Fibroblast of lung (primary cell): ENCODE results near the gene S100A5. TPM values are rescaled to one million over a fixed set of nuclear protein-coding genes. Genes with fewer than 3 reads are reported as not detected.

Experiments
- DNase-seq, 2 donors: peaks; one replicate each; pipeline versions ENCODE4 v3.0.0 to v3.0.0-alpha.2; 2010; ENCODE audit warnings: low read depth in 2 of 2
- H2AFZ ChIP-seq: 2 replicates; pipeline ENCODE4 v1.5.1; 2012; ENCODE audit warnings: low read length, control low read depth, inconsistent platforms
- H3K27ac ChIP-seq: 2 replicates; pipeline ENCODE4 v1.5.1; 2011; ENCODE audit warnings: low read length, control low read depth; ENCODE audit not compliant: insufficient read depth
- H3K27me3 ChIP-seq: 2 replicates; pipeline ENCODE4 v1.5.1; 2011; ENCODE audit warnings: mild to moderate bottlenecking, low read length; ENCODE audit not compliant: control insufficient read depth, insufficient read depth
- H3K36me3 ChIP-seq: 2 replicates; pipeline ENCODE4 v1.5.1; 2011; ENCODE audit warnings: low read length; ENCODE audit not compliant: control insufficient read depth, insufficient read depth
- H3K4me1 ChIP-seq: 2 replicates; pipeline ENCODE4 v1.5.1; 2011; ENCODE audit warnings: low read length; ENCODE audit not compliant: control insufficient read depth, insufficient read depth; ENCODE audit errors: extremely low read depth
- H3K4me2 ChIP-seq: 2 replicates; pipeline ENCODE4 v1.5.1; 2011; ENCODE audit warnings: low read length, control low read depth; ENCODE audit not compliant: insufficient read depth; ENCODE audit errors: extremely low read depth
- H3K4me3 ChIP-seq, 4 experiments: fragments of 200-600 bp in 1 of 4; sonication (generic) in 1 of 4; replicated peaks in 1 of 4; 2 replicates each; pipeline ENCODE4 v1.5.1; 2011 to 2016; ENCODE audit warnings: low read length in 4 of 4, low read depth in 3 of 4, mild to moderate bottlenecking in 3 of 4, control low read depth in 2 of 4, inconsistent platforms in 1 of 4, mixed read lengths in 1 of 4; ENCODE audit not compliant: insufficient read depth in 1 of 4; ENCODE audit errors: control extremely low read depth in 1 of 4
- H3K79me2 ChIP-seq: 2 replicates; pipeline ENCODE4 v1.5.1; 2012; ENCODE audit warnings: mild to moderate bottlenecking, low read length, inconsistent platforms; ENCODE audit not compliant: control insufficient read depth, insufficient read depth
- H3K9ac ChIP-seq: 2 replicates; pipeline ENCODE4 v1.5.1; 2011; ENCODE audit warnings: mild to moderate bottlenecking, low read length, control low read depth; ENCODE audit not compliant: insufficient read depth
- H3K9me3 ChIP-seq: 2 replicates; pipeline ENCODE4 v1.5.1; 2012; ENCODE audit warnings: low read depth, low read length; ENCODE audit not compliant: control insufficient read depth, insufficient read depth
- H4K20me1 ChIP-seq: 2 replicates; pipeline ENCODE4 v1.5.1; 2011; ENCODE audit warnings: low read length; ENCODE audit not compliant: control insufficient read depth, insufficient read depth; ENCODE audit errors: extremely low read depth
- EZH2 ChIP-seq: IDR thresholded peaks from 2 replicates; pipeline ENCODE4 v1.5.1; 2012; ENCODE audit warnings: low read length, control low read depth, mild to moderate bottlenecking; ENCODE audit errors: missing control alignments
- polyA plus RNA-seq, 2 donors: library from polyadenylated mRNA; depleted of rRNA in 1 of 2; stranded (reverse) in 1 of 2; unstranded in 1 of 2; fragments of >200 nt; gene quantifications; 2 replicates each; pipeline ENCODE4 v1.2.1, GENCODE V29; 2011 to 2012; ENCODE audit warnings: missing spikeins in 1 of 2
- total RNA-seq: library from RNA; depleted of rRNA; stranded (reverse); fragments of >200 nt; gene quantifications from 2 replicates; pipeline ENCODE4 v1.2.1, GENCODE V29; 2014
- TF ChIP-seq, protein P1 (sequence below), 2 donors: IDR thresholded peaks in 1 of 2; conservative IDR thresholded peaks in 1 of 2; 1 replicate in 1 of 2; 2 replicates in 1 of 2; pipeline ENCODE4 v1.5.1; 2011 to 2012; ENCODE audit warnings: low read length in 2 of 2, control low read depth in 1 of 2, inconsistent platforms in 1 of 2, low read depth in 1 of 2, mild to moderate bottlenecking in 1 of 2

Gene S100A5
- total and polyA plus RNA-seq, 2 donors (not counting 1 experiment from before 2014, with no cell fraction given): 0.20 TPM; not detected in 1

DNA sequence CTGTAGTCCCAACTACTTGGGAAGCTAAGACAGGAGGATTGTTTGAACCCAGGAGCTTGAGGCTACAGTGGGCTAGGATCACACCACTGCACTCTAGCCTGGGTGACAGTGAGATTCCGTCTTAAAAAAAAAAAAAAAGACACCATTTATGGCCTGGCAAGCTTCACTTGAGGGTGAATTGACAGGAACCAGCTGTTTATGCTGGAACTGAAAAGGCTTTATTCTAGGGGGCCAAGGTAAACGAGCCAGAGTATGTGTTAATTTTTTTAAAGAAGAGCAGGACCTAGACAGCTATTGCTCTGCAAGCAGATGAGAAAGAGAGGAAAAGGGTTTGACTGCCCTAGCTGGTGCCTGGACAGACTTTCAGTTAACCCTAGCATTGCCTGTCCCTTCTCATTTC lies 42.0 kb downstream of the S100A5 start:
- Histone ChIP-seq H3K79me2 (no peaks in the 10 kb centered on the region), H4K20me1 (no peaks in the 10 kb centered on the region), H3K36me3 (no peaks in the 10 kb centered on the region), H3K9me3 (no peaks in the 10 kb centered on the region), H3K4me3 (no peak overlapping the region), H3K27ac (no peak overlapping the region), H2AFZ (no peak overlapping the region), H3K27me3 (peaks cover 4% of the 10 kb centered on the region), H3K9ac (no peak overlapping the region), H3K4me2 (no peak overlapping the region), H3K4me1 (no peaks in the 10 kb centered on the region)
- peak in 1 of 2 donors; percentile 60 for DNase-seq
- TF ChIP-seq EZH2: no peak
- TF ChIP-seq, protein P1, sequence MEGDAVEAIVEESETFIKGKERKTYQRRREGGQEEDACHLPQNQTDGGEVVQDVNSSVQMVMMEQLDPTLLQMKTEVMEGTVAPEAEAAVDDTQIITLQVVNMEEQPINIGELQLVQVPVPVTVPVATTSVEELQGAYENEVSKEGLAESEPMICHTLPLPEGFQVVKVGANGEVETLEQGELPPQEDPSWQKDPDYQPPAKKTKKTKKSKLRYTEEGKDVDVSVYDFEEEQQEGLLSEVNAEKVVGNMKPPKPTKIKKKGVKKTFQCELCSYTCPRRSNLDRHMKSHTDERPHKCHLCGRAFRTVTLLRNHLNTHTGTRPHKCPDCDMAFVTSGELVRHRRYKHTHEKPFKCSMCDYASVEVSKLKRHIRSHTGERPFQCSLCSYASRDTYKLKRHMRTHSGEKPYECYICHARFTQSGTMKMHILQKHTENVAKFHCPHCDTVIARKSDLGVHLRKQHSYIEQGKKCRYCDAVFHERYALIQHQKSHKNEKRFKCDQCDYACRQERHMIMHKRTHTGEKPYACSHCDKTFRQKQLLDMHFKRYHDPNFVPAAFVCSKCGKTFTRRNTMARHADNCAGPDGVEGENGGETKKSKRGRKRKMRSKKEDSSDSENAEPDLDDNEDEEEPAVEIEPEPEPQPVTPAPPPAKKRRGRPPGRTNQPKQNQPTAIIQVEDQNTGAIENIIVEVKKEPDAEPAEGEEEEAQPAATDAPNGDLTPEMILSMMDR (conservative IDR thresholded peaks at IDR 0.05 in 1 of 2, IDR thresholded peaks at IDR 0.05 in 1 of 2; ENCODE audit: low read depth in 1 of 2, low read length in 2 of 2): no peak

DNA sequence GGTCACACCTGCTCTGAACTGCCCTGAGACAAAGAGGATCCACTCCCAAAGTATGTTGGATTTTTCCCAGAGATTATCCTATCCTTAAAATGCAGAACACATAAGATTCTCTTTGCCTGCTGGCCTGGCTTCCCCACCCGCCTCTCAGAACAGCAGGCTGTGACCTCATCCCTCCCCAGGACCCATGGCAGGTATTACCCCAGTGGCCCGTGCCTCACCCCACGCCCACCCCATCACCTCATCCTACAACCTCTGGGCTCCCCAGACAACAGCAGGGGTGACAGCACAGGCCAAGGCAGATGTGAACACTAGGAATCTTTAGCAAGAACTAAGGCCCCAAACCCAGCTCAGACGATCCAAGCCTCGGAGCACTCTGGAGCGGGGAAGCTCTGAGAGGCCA lies 45.2 kb downstream of the S100A5 start:
- Histone ChIP-seq H3K79me2 (no peaks in the 10 kb centered on the region), H3K9ac (no peak overlapping the region), H3K9me3 (no peaks in the 10 kb centered on the region), H3K4me3 (no peak overlapping the region), H3K27me3 (peaks cover 4% of the 10 kb centered on the region), H3K36me3 (no peaks in the 10 kb centered on the region), H3K27ac (no peak overlapping the region), H3K4me1 (peaks cover 6% of the 10 kb centered on the region), H2AFZ (no peak overlapping the region), H3K4me2 (no peak overlapping the region), H4K20me1 (no peaks in the 10 kb centered on the region)
- TF ChIP-seq, protein P1 (conservative IDR thresholded peaks at IDR 0.05 in 1 of 2, IDR thresholded peaks at IDR 0.05 in 1 of 2; ENCODE audit: low read depth in 1 of 2, low read length in 2 of 2): no peak
- no peak for TF ChIP-seq EZH2
- no peak for DNase-seq

DNA sequence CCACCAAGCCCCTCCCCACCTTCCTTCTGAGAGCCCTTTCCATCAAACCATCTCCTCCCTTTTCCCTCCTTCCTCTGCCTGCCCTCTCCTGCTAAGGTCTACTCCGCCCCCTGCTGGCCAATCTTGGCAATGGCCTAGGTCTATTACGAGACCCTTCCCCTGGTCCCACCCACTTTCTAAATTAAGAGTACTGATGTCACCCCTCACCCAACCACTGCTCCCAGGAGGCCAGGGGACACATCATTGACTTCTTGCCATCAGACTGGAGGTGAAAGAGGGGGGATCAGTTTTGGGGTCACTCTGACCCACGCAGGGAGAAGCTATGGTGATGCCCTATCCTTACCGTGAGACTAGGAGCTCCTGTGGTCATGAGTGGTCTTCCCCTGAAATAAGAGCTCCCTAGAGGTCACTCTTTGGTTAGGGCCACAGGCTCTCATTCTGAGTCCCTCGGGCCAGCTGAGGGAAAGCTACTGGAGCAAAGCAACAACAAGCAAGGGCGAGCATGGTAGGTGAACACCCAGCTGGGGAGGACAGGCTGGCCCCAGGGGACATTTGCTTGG lies 45.7 kb downstream of the S100A5 start:
- no peak for TF ChIP-seq EZH2
- TF ChIP-seq, protein P1 (conservative IDR thresholded peaks at IDR 0.05 in 1 of 2, IDR thresholded peaks at IDR 0.05 in 1 of 2; ENCODE audit: low read depth in 1 of 2, low read length in 2 of 2): peak; percentile 85 to 97
- H3K9me3 ChIP-seq: no peaks in the 10 kb centered on the region
- H3K9ac ChIP-seq: no peak overlapping the region
- no peaks in the 10 kb centered on the region for H3K36me3 ChIP-seq
- H2AFZ ChIP-seq: no peak overlapping the region
- DNase-seq: peak; percentile 52 to 70
- no peak overlapping the region for H3K4me3 ChIP-seq
- no peaks in the 10 kb centered on the region for H4K20me1 ChIP-seq
- H3K4me1 ChIP-seq: peaks cover 6% of the 10 kb centered on the region
- H3K79me2 ChIP-seq: no peaks in the 10 kb centered on the region
- no peak overlapping the region for H3K27ac ChIP-seq
- no peak overlapping the region for H3K4me2 ChIP-seq
- H3K27me3 ChIP-seq: peaks cover 4% of the 10 kb centered on the region
